NB4 (cell line): Measurements from ENCODE around the gene RBBP8NL.

ENCODE experiments used
- DNase-seq: peaks from one replicate; pipeline ENCODE4 v3.0.0; 2010; ENCODE audit warnings: low read depth
- H3K4me3 ChIP-seq: one replicate; pipeline ENCODE4 v1.5.1; 2011; ENCODE audit warnings: mild to moderate bottlenecking, low read depth, low read length, moderate library complexity
- CTCF ChIP-seq: IDR thresholded peaks from one replicate; pipeline ENCODE4 v1.5.1; 2012; ENCODE audit warnings: low read depth, low read length
- MAX ChIP-seq: IDR thresholded peaks from 2 replicates; pipeline ENCODE4 v1.6.1; 2011; ENCODE audit warnings: low read depth, low read length
- MYC ChIP-seq: IDR thresholded peaks from 2 replicates; pipeline ENCODE4 v1.6.1; 2011; ENCODE audit warnings: low read depth, low read length
- POLR2A ChIP-seq: IDR thresholded peaks from 2 replicates; pipeline ENCODE4 v1.6.1; 2011; ENCODE audit warnings: mild to moderate bottlenecking; ENCODE audit not compliant: insufficient read length; ENCODE audit errors: extremely low read depth

Gene RBBP8NL

GRCh38 chr20:62389601-62390087 is 37.7 kb downstream of the RBBP8NL start:
- DNase-seq: no peak
- no peak overlapping the region for H3K4me3 ChIP-seq
- TF ChIP-seq MYC (no peak), POLR2A (no peak), CTCF (no peak), MAX (no peak)

GRCh38 chr20:62388839-62389600 is 38.3 kb downstream of the RBBP8NL start:
- H3K4me3 ChIP-seq: peak overlapping the region; percentile 99
- TF ChIP-seq MYC (no peak), MAX (no peak), POLR2A (no peak), CTCF (no peak)
- DNase-seq: no peak

GRCh38 chr20:62387933-62388635 is 39.3 kb downstream of the RBBP8NL start:
- TF ChIP-seq MYC: no peak
- TF ChIP-seq MAX: no peak
- TF ChIP-seq CTCF: no peak
- TF ChIP-seq POLR2A: no peak
- H3K4me3 ChIP-seq: peak overlapping the region; percentile 99
- DNase-seq: no peak

GRCh38 chr20:62387219-62387913 is 40.0 kb downstream of the RBBP8NL start:
- H3K4me3 ChIP-seq: peak overlapping the region; percentile 99
- no peak for TF ChIP-seq POLR2A
- no peak for TF ChIP-seq MYC
- TF ChIP-seq MAX: no peak
- no peak for TF ChIP-seq CTCF
- no peak for DNase-seq

- peak; percentile 96 for DNase-seq
- TF ChIP-seq CTCF: no peak
- TF ChIP-seq POLR2A: peak; percentile 95
- peak; percentile 96 for TF ChIP-seq MYC
- TF ChIP-seq MAX: peak; percentile 88
- peak within 1 kb of the TSS; percentile 99 for H3K4me3 ChIP-seq
Measured at GRCh38 chr20:62386383-62387218, 40.7 kb downstream of the RBBP8NL start, which contains the start of gene RPS21. TSS of gene RPS21 (plus strand) at chr20:62387103. CDS start at chr20:62387339, 236 bp downstream.
